ENCODE results near the gene DNAJC7. TPM values are rescaled to one million over a fixed set of nuclear protein-coding genes. Genes with fewer than 3 reads are reported as not detected.

The DNAJC7 gene
- total RNA-seq, 2 experiments from 2014 or later, result 86.7 to 90.3 TPM

GRCh38 chr17:42042598-42043319 lies 25.5 kb upstream of the DNAJC7 start:
- Mint-ChIP-seq H3K4me3 (no peak overlapping the region), H3K27ac (no peak overlapping the region), H3K4me1 (ENCODE audit: low read depth) (no peaks in the 10 kb centered on the region), H3K9me3 (no peaks in the 10 kb centered on the region), H3K27me3 (peaks cover 2% of the 10 kb centered on the region), H3K36me3 (ENCODE audit: low read depth) (no peaks in the 10 kb centered on the region)
- intact Hi-C loops (cut with micrococcal nuclease), result no loop called here
- ChIA-PET CTCF (interaction anchor here (1.8 to 3.9 kb wide), 2 partner anchors 17 to 59 kb away, joined by 8 to 13 read pairs; no protein-coding TSS in a partner anchor), POLR2A (no interaction called here)
- no peak for ATAC-seq
- TF ChIP-seq CTCF (IDR thresholded peaks at IDR 0.05), result no peak
- DNase-seq, result no peak

- POLR2A ChIA-PET, result interaction anchor here (1.6 kb wide), 1 partner anchor 19 kb away, joined by 3 read pairs; no protein-coding TSS in a partner anchor
- no peak for TF ChIP-seq CTCF (IDR thresholded peaks at IDR 0.05)
- CTCF ChIA-PET, result interaction anchor here (0.8 to 3.9 kb wide), 6 partner anchors 8 to 80 kb away, joined by 3 to 13 read pairs (median 8); no protein-coding TSS in a partner anchor
- Mint-ChIP-seq H3K4me1 (ENCODE audit: low read depth) (no peaks in the 10 kb centered on the region), H3K4me3 (no peak overlapping the region), H3K27me3 (peaks cover 2% of the 10 kb centered on the region), H3K9me3 (no peaks in the 10 kb centered on the region), H3K36me3 (ENCODE audit: low read depth) (no peaks in the 10 kb centered on the region), H3K27ac (no peak overlapping the region)
- intact Hi-C loops (cut with micrococcal nuclease), result no loop called here
- ATAC-seq (no peak), DNase-seq (no peak)
Observed at GRCh38 chr17:42041619-42042018, 24.4 kb upstream of the DNAJC7 start.

GRCh38 chr17:42040818-42041217 lies 23.6 kb upstream of the DNAJC7 start:
- no peak for TF ChIP-seq CTCF (IDR thresholded peaks at IDR 0.05)
- Mint-ChIP-seq H3K9me3 (no peaks in the 10 kb centered on the region), H3K36me3 (ENCODE audit: low read depth) (no peaks in the 10 kb centered on the region), H3K27ac (no peak overlapping the region), H3K4me1 (ENCODE audit: low read depth) (no peaks in the 10 kb centered on the region), H3K4me3 (no peak overlapping the region), H3K27me3 (peaks cover 2% of the 10 kb centered on the region)
- CTCF ChIA-PET, result interaction anchor here (0.8 to 3.9 kb wide), 8 partner anchors 10 to 79 kb away, joined by 3 to 13 read pairs (median 8); partner anchors contain the start of genes NKIRAS2 and ZNF385C
- intact Hi-C loops (cut with micrococcal nuclease), result no loop called here
- no peak for DNase-seq
- no peak for ATAC-seq
- POLR2A ChIA-PET, result interaction anchor here (0.5 to 1.6 kb wide), 2 partner anchors 18 to 490 kb away, joined by 3 read pairs; no protein-coding TSS in a partner anchor

- ATAC-seq, result no peak
- no peak for TF ChIP-seq CTCF (IDR thresholded peaks at IDR 0.05)
- POLR2A ChIA-PET, result interaction anchor here (0.7 to 1.7 kb wide), 4 partner anchors 17 to 766 kb away, joined by 3 to 5 read pairs (median 4); partner anchors contain the start of gene NKIRAS2
- H3K27me3 Mint-ChIP-seq, result peaks cover 3% of the 10 kb centered on the region
- H3K27ac Mint-ChIP-seq, result no peak overlapping the region
- H3K36me3 Mint-ChIP-seq (ENCODE audit: low read depth), result no peaks in the 10 kb centered on the region
- CTCF ChIA-PET, result interaction anchor here (1.0 to 3.9 kb wide), 7 partner anchors 9 to 59 kb away, joined by 3 to 13 read pairs (median 5); partner anchors contain the start of genes NKIRAS2 and ZNF385C
- H3K4me1 Mint-ChIP-seq (ENCODE audit: low read depth), result no peaks in the 10 kb centered on the region
- no peak overlapping the region for H3K4me3 Mint-ChIP-seq
- H3K9me3 Mint-ChIP-seq, result no peaks in the 10 kb centered on the region
- no peak for DNase-seq
- intact Hi-C loops (cut with micrococcal nuclease), result no loop called here
Observed at GRCh38 chr17:42039794-42040763, 22.8 kb upstream of the DNAJC7 start.

Measured in activated CD8-positive, alpha-beta T cell treated with anti-CD3 and anti-CD28 coated beads for 36 hours (primary cell).